Measurements from ENCODE around the gene FLOT2. TPM values are rescaled to one million over a fixed set of nuclear protein-coding genes. Genes with fewer than 3 reads are reported as not detected.

The FLOT2 gene
- total and polyA plus RNA-seq, 2 of the 8 experiments (the other 6 are each of a cell fraction or from before 2014, with no cell fraction given) = 116 to 189 TPM

DNA sequence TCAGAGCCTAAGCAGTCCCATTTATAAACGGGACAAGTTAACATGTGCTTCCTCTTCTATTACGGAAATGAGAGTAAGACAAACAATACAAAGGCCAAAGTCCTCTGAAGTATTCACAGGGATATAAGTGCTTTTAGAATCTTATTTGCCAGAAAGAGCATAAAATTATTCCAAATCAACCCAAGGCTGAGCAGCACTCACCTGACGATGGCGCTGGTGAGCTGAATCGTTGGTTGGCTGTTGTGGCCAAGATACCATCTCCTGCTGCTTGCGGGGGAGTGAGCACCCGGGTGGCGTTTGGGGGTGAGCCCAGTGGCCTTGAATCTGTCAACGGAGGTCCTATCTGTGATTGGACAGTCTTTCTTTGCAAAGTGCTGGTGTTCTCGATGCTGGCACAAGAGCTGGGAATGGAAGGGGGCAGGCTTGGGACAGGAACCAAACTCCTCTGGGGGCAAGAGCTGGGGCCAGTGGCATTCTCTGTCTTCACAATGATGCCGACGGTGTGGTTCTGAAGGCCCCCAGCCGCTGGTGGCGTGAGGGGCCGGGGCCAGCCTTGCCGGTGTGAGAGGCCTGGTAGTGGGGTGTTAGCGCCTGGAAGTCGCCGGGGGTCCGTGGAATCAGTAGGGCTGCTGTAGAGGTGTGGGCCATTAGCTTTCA lies 14.9 kb upstream of the FLOT2 start:
- Histone ChIP-seq H3K4ac (replicated peaks; ENCODE audit: insufficient read length, low read depth, low read length) (no peak overlapping the region), H4K91ac (replicated peaks; ENCODE audit: insufficient read length, low read length) (no peak overlapping the region), H3K23me2 (ENCODE audit: low read depth, low read length) (no peaks in the 10 kb centered on the region), H2BK120ac (replicated peaks; ENCODE audit: low read depth, low read length) (no peak overlapping the region), H3K4me3 (ENCODE audit: extremely low read depth in 1 of 4, insufficient read depth in 2 of 4, low read depth in 3 of 4, low read length in 4 of 4) (no peak overlapping the region), H4K5ac (ENCODE audit: insufficient read length, low read depth, low read length) (no peak overlapping the region), H3K14ac (ENCODE audit: insufficient read length) (no peak overlapping the region), H3K79me2 (ENCODE audit: control insufficient read depth in 1 of 2, insufficient read depth in 2 of 2, low read length in 2 of 2) (0 out of 4 replicates have a peak, but pooled peaks cover 0 to 2% of the 10 kb centered on the region in 2 experiments), H2AFZ (ENCODE audit: low read length) (no peak overlapping the region), H2BK20ac (ENCODE audit: low read length) (no peak overlapping the region), H3K23ac (ENCODE audit: insufficient read length) (no peak overlapping the region), H3K27ac (ENCODE audit: low read depth, low read length) (no peak overlapping the region), H4K20me1 (replicated peaks in 1 of 2; ENCODE audit: control insufficient read depth in 1 of 2, insufficient read depth in 2 of 2, low read length in 2 of 2) (peaks cover 4 to 24% of the 10 kb centered on the region in 2 experiments), H3K4me2 (ENCODE audit: insufficient read depth in 1 of 2, low read depth in 2 of 2, low read length in 2 of 2) (no peak overlapping the region), H2BK5ac (ENCODE audit: low read depth, low read length) (no peak overlapping the region), H3K9me3 (ENCODE audit: insufficient read depth in 2 of 2, low read depth in 1 of 2, low read length in 1 of 2) (no peaks in the 10 kb centered on the region), H3K9ac (replicated peaks in 1 of 4; ENCODE audit: extremely low read depth in 1 of 4, low read depth in 3 of 4, low read length in 3 of 4) (no peak overlapping the region), H3K18ac (ENCODE audit: extremely low read depth, low read length) (no peak overlapping the region), H3K4me1 (replicated peaks in 1 of 4; ENCODE audit: control insufficient read depth in 3 of 4, insufficient read depth in 4 of 4, low read length in 3 of 4) (peaks cover 0 to 6% (median 0%) of the 10 kb centered on the region in 4 experiments; a peak in 5 of 7 replicates), H3K56ac (replicated peaks; ENCODE audit: insufficient read length, low read depth, low read length) (no peak overlapping the region), H3K79me1 (ENCODE audit: low read depth, low read length) (peaks cover 3% of the 10 kb centered on the region; the same call in 1 of the 2 replicates), H3K27me3 (replicated peaks in 1 of 4; ENCODE audit: control insufficient read depth in 3 of 4, extremely low read depth in 1 of 4, insufficient read depth in 3 of 4, low read length in 3 of 4) (no peaks in the 10 kb centered on the region), H3K36me3 (ENCODE audit: control insufficient read depth in 2 of 4, insufficient read depth in 4 of 4, low read length in 3 of 4) (peaks cover 65 to 92% (median 90%) of the 10 kb centered on the region in 4 experiments), H2BK15ac (ENCODE audit: low read length) (no peak overlapping the region), H4K8ac (ENCODE audit: extremely low read depth, insufficient read depth, low read length) (peak overlapping the region; percentile 59; the same call in 1 of the 2 replicates), H2AK5ac (ENCODE audit: low read depth, low read length) (no peak overlapping the region), H2BK12ac (ENCODE audit: low read depth, low read length) (no peak overlapping the region)
- ChIA-PET CTCF (ENCODE audit: partially characterized antibody) (interaction anchor here (0.6 to 9.6 kb wide), 28 partner anchors 10 to 205 kb away, joined by 3 to 123 read pairs (median 4); partner anchors contain the start of genes DHRS13 and FLOT2), POLR2A (ENCODE audit: partially characterized antibody) (interaction anchor here (0.6 to 4.1 kb wide), 12 partner anchors 9 to 188 kb away, joined by 3 to 29 read pairs (median 4); partner anchors contain the start of genes DHRS13 and FLOT2)
- DNase-seq (ENCODE audit: low read depth in 1 of 2, low spot score in 2 of 2) = peak in 1 of 2 experiments; percentile 67
- FAIRE-seq = no peak
- WGBS, 2 experiments (ENCODE audit: extremely low coverage in 1 of 2, insufficient coverage in 1 of 2, insufficient read length in 1 of 2, insufficient replicate concordance in 2 of 2, low coverage in 1 of 2, low lambda C conversion rate in 2 of 2, missing lambda C conversion rate in 1 of 2) = 90% methylated on average over 20 of the region's 20 CpGs; no CpG with 5 or more reads in 1 of the 2 experiments
- TF ChIP-seq CBX5 (IDR thresholded peaks at IDR 0.05; ENCODE audit: low read depth, low read length) = no peak
- no peak for TF ChIP-seq PHF8 (conservative IDR thresholded peaks at IDR 0.05; ENCODE audit: low read depth, low read length)
- TF ChIP-seq POU5F1 (IDR thresholded peaks at IDR 0.05; ENCODE audit: low read depth, low read length) = no peak
- TF ChIP-seq CTBP2 (IDR thresholded peaks at IDR 0.05; ENCODE audit: borderline replicate concordance, insufficient read depth, insufficient read length, low read length) = no peak
- no peak for TF ChIP-seq SRF (IDR thresholded peaks at IDR 0.05; ENCODE audit: low read depth, low read length)
- no peak for TF ChIP-seq TAF7 (optimal IDR thresholded peaks at IDR 0.05; ENCODE audit: borderline replicate concordance, low read depth, low read length)
- TF ChIP-seq CREB1 (IDR thresholded peaks at IDR 0.05) = no peak
- TF ChIP-seq, protein P1, sequence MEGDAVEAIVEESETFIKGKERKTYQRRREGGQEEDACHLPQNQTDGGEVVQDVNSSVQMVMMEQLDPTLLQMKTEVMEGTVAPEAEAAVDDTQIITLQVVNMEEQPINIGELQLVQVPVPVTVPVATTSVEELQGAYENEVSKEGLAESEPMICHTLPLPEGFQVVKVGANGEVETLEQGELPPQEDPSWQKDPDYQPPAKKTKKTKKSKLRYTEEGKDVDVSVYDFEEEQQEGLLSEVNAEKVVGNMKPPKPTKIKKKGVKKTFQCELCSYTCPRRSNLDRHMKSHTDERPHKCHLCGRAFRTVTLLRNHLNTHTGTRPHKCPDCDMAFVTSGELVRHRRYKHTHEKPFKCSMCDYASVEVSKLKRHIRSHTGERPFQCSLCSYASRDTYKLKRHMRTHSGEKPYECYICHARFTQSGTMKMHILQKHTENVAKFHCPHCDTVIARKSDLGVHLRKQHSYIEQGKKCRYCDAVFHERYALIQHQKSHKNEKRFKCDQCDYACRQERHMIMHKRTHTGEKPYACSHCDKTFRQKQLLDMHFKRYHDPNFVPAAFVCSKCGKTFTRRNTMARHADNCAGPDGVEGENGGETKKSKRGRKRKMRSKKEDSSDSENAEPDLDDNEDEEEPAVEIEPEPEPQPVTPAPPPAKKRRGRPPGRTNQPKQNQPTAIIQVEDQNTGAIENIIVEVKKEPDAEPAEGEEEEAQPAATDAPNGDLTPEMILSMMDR (IDR thresholded peaks at IDR 0.05; ENCODE audit: control extremely low read depth in 1 of 3, insufficient read depth in 1 of 3, low read depth in 1 of 3, low read length in 3 of 3) = peak; percentile 49 to 71 (median 70)
- no peak for TF ChIP-seq MAFK (IDR thresholded peaks at IDR 0.05; ENCODE audit: low read depth, low read length)
- no peak for TF ChIP-seq SP1 (IDR thresholded peaks at IDR 0.05; ENCODE audit: low read depth, low read length)

All from H1 (cell line).